DOHH2 (cell line): Measurements from ENCODE around the gene FRMPD1.

Experiments used
- H3F3A ChIP-seq: fragments of 200-600 bp; sonication (generic), shearing (Covaris generic); 2 replicates; pipeline ENCODE4 v1.6.0; 2016; ENCODE audit warnings: antibody characterized with exemption, mild to moderate bottlenecking; ENCODE audit not compliant: control insufficient read depth, insufficient read depth
- H3K27ac ChIP-seq: fragments of 200-600 bp; sonication (generic); 2 replicates; pipeline ENCODE4 v1.5.1; 2014; ENCODE audit warnings: low read depth, mild to moderate bottlenecking, low read length, moderate library complexity
- H3K27me3 ChIP-seq: fragments of 200-600 bp; sonication (generic); 2 replicates; pipeline ENCODE4 v1.6.1; 2014; ENCODE audit warnings: mild to moderate bottlenecking, low read length, mixed read lengths; ENCODE audit not compliant: control insufficient read depth
- H3K36me3 ChIP-seq: fragments of 200-600 bp; sonication (generic); 2 replicates; pipeline ENCODE4 v1.6.1; 2014; ENCODE audit warnings: mild to moderate bottlenecking, low read length, moderate library complexity, mixed read lengths; ENCODE audit not compliant: control insufficient read depth
- H3K4me1 ChIP-seq: fragments of 200-600 bp; sonication (generic); 2 replicates; pipeline ENCODE4 v1.6.1; 2014; ENCODE audit warnings: mild to moderate bottlenecking, low read length, mixed read lengths; ENCODE audit not compliant: control insufficient read depth
- H3K4me2 ChIP-seq: fragments of 200-600 bp; sonication (generic); 2 replicates; pipeline ENCODE4 v1.6.0; 2014; ENCODE audit warnings: mild to moderate bottlenecking, low read length, moderate library complexity
- H3K4me3 ChIP-seq: fragments of 200-600 bp; sonication (generic); 2 replicates; pipeline ENCODE4 v1.5.1; 2014; ENCODE audit warnings: mild to moderate bottlenecking, low read length, mixed read lengths
- H3K79me2 ChIP-seq: fragments of 200-600 bp; sonication (generic); 2 replicates; pipeline ENCODE4 v1.6.1; 2014; ENCODE audit warnings: mild to moderate bottlenecking, low read length, mixed read lengths; ENCODE audit not compliant: control insufficient read depth
- H3K9me2 ChIP-seq: fragments of 200-600 bp; sonication (generic); replicated peaks from 2 replicates; pipeline ENCODE4 v1.6.1; 2014; ENCODE audit warnings: mild to moderate bottlenecking, low read length, mixed read lengths; ENCODE audit not compliant: control insufficient read depth
- H3K9me3 ChIP-seq: fragments of 200-600 bp; sonication (generic); 2 replicates; pipeline ENCODE4 v1.6.1; 2014; ENCODE audit warnings: antibody characterized with exemption, low read length, mixed read lengths; ENCODE audit not compliant: control insufficient read depth, insufficient read depth
- H4K20me1 ChIP-seq: fragments of 200-600 bp; sonication (generic); 2 replicates; pipeline ENCODE4 v1.6.0; 2014; ENCODE audit warnings: low read depth, mild to moderate bottlenecking, antibody characterized with exemption, low read length, moderate library complexity; ENCODE audit not compliant: control insufficient read depth, insufficient read depth
- CTCF ChIP-seq: fragments of 200-600 bp; sonication (generic); IDR thresholded peaks from one replicate; pipeline ENCODE4 v1.5.1; 2014; ENCODE audit warnings: antibody characterized with exemption, mild to moderate bottlenecking, low read depth, low read length; ENCODE audit not compliant: poor library complexity, severe bottlenecking
- EZH2phosphoT487 ChIP-seq: fragments of 200-600 bp; sonication (generic); IDR thresholded peaks from 2 replicates; pipeline ENCODE4 v1.6.1; 2017; ENCODE audit warnings: borderline replicate concordance, mild to moderate bottlenecking, antibody characterized with exemption, low read length, moderate library complexity, mixed read lengths

The FRMPD1 gene

GRCh38 chr9:37679649-37680402, 29.1 kb downstream of the FRMPD1 start:
- Histone ChIP-seq H3K4me3 (no peak overlapping the region), H3K9me3 (no peaks in the 10 kb centered on the region), H3K27ac (no peak overlapping the region), H3K27me3 (peaks cover 29% of the 10 kb centered on the region), H3F3A (no peaks in the 10 kb centered on the region), H4K20me1 (no peaks in the 10 kb centered on the region), H3K4me2 (no peak overlapping the region), H3K9me2 (no peaks in the 10 kb centered on the region), H3K79me2 (no peaks in the 10 kb centered on the region), H3K36me3 (no peaks in the 10 kb centered on the region), H3K4me1 (no peaks in the 10 kb centered on the region)
- no peak for TF ChIP-seq CTCF
- no peak for TF ChIP-seq EZH2phosphoT487

GRCh38 chr9:37682951-37683350, 32.2 kb downstream of the FRMPD1 start:
- no peaks in the 10 kb centered on the region for H4K20me1 ChIP-seq
- H3F3A ChIP-seq: no peaks in the 10 kb centered on the region
- peaks cover 25% of the 10 kb centered on the region for H3K27me3 ChIP-seq
- H3K9me2 ChIP-seq: no peaks in the 10 kb centered on the region
- no peaks in the 10 kb centered on the region for H3K9me3 ChIP-seq
- H3K4me3 ChIP-seq: no peak overlapping the region
- H3K4me2 ChIP-seq: no peak overlapping the region
- no peak overlapping the region for H3K27ac ChIP-seq
- no peaks in the 10 kb centered on the region for H3K79me2 ChIP-seq
- TF ChIP-seq CTCF: no peak
- TF ChIP-seq EZH2phosphoT487: no peak
- H3K4me1 ChIP-seq: no peaks in the 10 kb centered on the region
- H3K36me3 ChIP-seq: no peaks in the 10 kb centered on the region

- no peaks in the 10 kb centered on the region for H3K9me3 ChIP-seq
- peaks cover 24% of the 10 kb centered on the region for H3K27me3 ChIP-seq
- no peaks in the 10 kb centered on the region for H3K79me2 ChIP-seq
- no peak overlapping the region for H3K27ac ChIP-seq
- H3K4me1 ChIP-seq: no peaks in the 10 kb centered on the region
- H3K9me2 ChIP-seq: no peaks in the 10 kb centered on the region
- H4K20me1 ChIP-seq: no peaks in the 10 kb centered on the region
- H3K36me3 ChIP-seq: no peaks in the 10 kb centered on the region
- no peak overlapping the region for H3K4me2 ChIP-seq
- no peaks in the 10 kb centered on the region for H3F3A ChIP-seq
- TF ChIP-seq CTCF (no peak), EZH2phosphoT487 (no peak)
- no peak overlapping the region for H3K4me3 ChIP-seq
Measured at GRCh38 chr9:37683531-37684371, 33.0 kb downstream of the FRMPD1 start.
